Stimulated activated CD8-positive, alpha-beta memory T cell treated with anti-CD3 and anti-CD28 coated beads, Interleukin-15, amount 100 ng/mL, for 1 hour (primary cell): ENCODE data around the gene DSCAM.

ENCODE experiments used
- DNase-seq: peaks from one replicate; pipeline ENCODE4 v3.0.0-alpha.2; 2020; ENCODE audit warnings: low read depth

The DSCAM gene

GRCh38 chr21:40667967-40668366 lies 179.0 kb downstream of the DSCAM start:
- no peak for DNase-seq

DNA sequence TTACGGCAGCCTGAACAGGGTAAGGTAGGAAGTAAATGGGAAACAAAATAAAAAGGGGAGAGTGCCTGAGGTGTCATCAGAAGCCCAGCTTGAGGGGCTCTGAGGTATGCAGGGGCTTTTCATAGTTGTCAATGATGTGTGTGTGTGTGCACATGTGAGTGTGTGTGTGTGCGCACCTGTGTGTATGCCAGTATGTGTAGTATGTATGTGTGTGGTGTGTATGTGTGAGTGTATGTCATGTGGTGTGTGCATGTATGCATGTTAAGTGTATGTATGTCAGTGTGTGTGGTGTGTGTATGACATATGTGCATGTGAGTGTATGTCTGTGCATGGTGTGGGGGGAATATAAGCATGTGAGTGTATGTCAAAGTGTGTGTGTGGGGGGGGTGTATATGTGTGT lies 184.1 kb downstream of the DSCAM start:
- DNase-seq: no peak

- DNase-seq: no peak
Measured at GRCh38 chr21:40660461-40660860, 186.5 kb downstream of the DSCAM start.

DNA sequence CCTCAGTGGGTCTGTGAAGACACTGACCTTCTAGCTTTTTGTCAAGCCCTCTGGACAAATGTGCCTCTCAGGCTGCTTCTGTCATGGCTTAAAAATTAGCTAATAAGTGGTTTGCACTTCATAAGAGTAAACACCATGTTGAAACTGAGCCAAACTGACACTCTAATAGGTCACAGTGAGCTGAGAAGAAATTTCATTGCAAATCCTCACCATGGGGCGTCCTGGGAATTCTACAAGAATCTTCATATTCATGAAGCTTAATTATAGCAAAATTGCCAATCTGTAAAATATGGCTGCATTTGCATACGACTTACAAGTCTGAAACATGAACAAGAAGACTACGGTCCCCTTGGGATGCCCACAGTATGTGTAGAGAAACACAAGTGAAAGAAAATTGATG lies 188.6 kb downstream of the DSCAM start:
- no peak for DNase-seq

GRCh38 chr21:40652436-40652835 lies 194.5 kb downstream of the DSCAM start:
- DNase-seq: no peak

- DNase-seq: no peak
Measured at GRCh38 chr21:40647706-40648105, 199.3 kb downstream of the DSCAM start.

DNA sequence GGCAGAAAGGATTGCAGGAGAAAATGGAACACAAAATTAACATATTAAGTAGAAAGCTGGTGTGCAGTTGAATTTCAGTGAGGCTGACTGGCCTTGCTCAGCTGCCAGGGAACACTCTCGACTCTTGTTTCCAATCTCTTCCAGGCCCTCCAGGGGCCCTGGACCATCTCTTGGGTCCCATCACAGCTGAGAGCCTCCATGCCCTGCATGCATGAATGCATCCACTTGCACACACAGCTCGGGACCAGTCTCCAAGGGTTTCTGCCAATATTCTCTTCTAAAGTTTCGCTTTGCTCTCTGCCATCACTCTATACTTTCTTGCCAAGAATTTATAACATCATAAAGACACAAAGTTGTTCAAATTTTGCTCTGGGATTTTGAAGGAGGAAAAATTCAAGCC lies 200.3 kb downstream of the DSCAM start:
- no peak for DNase-seq

- DNase-seq: no peak
Measured at GRCh38 chr21:40641042-40641441, 205.9 kb downstream of the DSCAM start.

GRCh38 chr21:40640266-40640789 lies 206.6 kb downstream of the DSCAM start:
- DNase-seq: no peak

DNA sequence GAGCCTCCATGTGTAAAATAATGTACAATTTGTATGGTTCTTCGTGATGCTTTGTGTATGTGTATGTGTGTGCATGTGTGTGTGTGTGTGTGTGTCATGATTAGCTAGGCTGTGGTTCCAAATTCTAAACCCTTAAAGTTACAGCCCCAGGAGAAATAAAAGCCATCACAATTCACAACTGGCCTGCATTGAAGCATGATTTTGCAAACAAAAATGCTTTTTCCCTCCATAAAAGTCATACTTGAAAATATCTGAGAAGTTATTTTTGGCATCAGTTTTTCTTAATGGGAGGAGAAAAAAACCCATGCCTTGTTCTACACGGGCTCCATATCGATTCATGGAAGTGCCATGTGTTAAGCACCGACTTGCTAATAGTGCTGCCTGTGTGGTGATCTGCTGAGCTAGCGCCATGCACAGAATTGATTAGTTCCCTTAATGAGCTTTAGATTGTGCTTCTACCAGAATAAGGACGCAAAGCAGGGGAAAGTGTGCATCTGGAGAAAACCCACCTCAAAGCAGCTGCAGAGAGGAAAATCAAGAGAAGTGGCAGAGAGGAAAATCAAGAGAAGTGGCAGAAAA lies 207.3 kb downstream of the DSCAM start:
- DNase-seq: no peak

DNA sequence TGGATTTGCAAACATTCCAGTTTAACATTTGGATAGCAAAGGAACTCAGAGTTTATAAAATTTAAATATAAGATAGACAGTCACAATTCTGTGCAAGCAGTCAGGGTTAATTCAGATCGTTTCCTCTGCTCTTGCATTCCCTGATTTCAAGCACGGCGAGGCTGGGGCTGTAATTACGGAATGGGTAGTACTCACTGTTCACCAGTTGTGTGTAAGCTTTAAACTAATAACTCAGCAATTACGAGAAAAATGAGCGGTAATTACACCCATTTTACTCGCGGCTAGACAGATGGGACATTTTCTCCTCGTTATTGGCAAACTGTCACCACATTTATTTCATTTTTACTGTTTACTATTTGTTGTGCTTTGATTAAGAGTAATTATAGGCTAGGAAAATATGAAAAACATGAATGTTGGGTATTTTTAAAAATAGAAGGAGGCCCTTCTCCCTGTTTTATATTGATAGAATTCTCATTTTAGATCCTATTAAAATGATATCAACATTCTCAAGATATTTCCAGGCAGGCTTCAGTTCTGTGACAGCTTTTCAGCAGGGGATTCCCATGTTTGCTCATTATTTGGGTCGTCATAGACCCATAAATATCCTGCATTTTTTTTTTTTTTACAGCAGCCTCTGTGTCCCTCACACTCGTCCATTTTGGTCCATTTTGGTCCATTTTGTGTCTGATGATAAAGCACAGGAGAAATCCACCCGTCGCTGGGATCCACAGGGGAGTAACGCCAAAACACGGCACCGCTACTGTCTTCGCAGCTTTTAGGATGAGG lies 208.3 kb downstream of the DSCAM start:
- no peak for DNase-seq

GRCh38 chr21:40636026-40636425 lies 210.9 kb downstream of the DSCAM start:
- no peak for DNase-seq

- no peak for DNase-seq
Measured at GRCh38 chr21:40635391-40635790, 211.6 kb downstream of the DSCAM start.

GRCh38 chr21:40634141-40634540 lies 212.8 kb downstream of the DSCAM start:
- no peak for DNase-seq

GRCh38 chr21:40633048-40633447 lies 213.9 kb downstream of the DSCAM start:
- DNase-seq: no peak

- DNase-seq: no peak
Measured at GRCh38 chr21:40631211-40631610, 215.7 kb downstream of the DSCAM start.

DNA sequence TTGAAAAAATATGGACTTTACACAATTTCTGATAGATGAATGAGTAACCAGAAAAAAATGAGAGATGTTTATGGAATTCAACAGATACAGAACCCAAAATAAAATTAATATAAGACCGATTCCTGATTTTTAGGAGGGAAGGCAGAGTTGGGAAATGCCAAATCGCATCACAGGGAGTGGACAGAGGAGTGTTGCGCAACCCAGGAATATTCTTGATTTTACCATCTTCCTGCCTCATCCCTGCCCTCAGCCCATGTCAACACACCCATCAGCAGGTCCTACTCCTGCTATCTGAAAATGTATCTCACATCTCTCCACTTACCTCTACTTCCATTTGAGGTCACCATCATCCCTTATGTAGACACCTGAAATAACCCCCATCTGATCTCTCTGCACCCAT lies 221.0 kb downstream of the DSCAM start:
- no peak for DNase-seq

GRCh38 chr21:40623528-40623927 lies 223.4 kb downstream of the DSCAM start:
- no peak for DNase-seq

DNA sequence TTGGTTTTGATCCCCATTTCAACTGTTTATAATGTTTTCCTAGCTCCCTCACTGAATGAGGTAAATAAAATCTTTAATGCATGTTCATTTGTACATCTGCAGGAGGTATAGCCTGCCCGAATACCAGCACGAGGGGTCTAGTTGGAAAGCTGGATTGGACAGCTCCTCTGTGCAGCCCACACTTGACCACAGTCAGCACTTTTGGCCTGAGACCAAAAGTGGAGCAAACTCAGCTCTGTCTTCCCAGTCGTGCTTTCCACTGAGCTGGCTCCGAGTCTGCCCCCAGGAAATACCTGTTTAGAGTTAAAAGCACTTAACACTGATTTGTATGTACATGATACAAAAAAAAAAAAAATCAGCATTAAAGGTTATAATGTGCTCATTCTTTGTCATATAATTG lies 224.4 kb downstream of the DSCAM start:
- DNase-seq: no peak

- DNase-seq: no peak
Measured at GRCh38 chr21:40620386-40621145, 226.4 kb downstream of the DSCAM start.

GRCh38 chr21:40618191-40618973 lies 228.6 kb downstream of the DSCAM start:
- DNase-seq: no peak

DNA sequence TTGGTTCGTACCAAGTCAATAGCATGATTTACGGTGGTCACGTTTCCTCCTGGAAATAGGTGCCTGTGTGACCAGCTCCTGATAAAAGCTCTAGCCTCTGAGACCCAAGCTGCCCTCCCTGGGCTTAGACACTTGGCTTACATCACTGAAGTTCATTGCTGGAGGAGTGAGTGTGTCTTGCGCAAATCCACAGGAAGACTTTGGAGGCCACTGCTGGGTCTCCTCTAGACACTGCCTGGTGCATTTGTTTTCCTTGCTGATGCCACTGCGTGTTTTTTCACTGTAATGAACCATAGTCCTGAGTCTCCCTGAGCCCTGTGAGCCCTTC lies 230.6 kb downstream of the DSCAM start:
- DNase-seq: no peak
